Measurements from ENCODE around the gene CLIP3.

CLIP3 gene

DNA sequence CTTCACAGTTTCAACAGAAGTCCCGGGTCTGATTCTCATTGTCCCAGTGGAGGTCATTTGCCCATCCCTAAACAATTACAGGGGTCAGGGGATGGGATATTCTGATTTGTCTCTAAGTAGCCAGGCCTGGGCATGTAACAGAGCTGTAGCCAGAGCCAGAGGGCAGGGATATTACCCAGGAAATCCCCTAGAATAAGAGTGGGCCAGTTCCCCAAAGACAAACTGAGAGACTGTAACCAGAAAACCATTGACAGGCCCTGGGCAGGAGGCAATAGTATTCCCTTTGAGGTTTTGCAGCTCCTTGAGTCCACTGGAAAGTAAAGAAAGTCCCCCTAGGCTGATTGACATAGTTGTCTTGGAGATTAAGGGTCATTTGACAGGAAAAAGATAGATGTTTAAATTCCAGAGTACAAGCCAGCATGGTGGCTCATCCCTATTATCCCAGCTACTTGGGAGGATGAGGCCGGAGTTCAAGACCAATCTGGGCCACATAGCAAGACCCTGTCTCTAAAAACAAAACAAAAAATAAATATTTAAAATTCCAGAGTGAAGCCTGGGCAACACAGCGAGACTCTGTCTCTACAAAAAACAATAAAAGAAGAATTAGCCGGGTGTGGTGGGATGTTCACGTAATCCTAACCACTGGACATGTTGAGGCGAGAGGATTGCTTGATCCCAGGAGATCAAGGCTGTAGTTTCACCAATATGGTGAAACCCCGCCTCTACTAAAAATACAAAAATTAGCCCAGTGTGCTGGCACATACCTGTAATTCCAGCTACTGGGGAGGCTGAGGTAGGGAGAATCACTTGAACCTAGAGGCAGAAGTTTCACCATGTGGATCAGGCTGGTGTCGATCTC lies 39.5 kb downstream of the CLIP3 start:
- Histone ChIP-seq H3K4me3 (no peak overlapping the region), H3K27ac (no peak overlapping the region)
- DNase-seq (ENCODE audit: low spot score): no peak
- TF ChIP-seq, protein P1, sequence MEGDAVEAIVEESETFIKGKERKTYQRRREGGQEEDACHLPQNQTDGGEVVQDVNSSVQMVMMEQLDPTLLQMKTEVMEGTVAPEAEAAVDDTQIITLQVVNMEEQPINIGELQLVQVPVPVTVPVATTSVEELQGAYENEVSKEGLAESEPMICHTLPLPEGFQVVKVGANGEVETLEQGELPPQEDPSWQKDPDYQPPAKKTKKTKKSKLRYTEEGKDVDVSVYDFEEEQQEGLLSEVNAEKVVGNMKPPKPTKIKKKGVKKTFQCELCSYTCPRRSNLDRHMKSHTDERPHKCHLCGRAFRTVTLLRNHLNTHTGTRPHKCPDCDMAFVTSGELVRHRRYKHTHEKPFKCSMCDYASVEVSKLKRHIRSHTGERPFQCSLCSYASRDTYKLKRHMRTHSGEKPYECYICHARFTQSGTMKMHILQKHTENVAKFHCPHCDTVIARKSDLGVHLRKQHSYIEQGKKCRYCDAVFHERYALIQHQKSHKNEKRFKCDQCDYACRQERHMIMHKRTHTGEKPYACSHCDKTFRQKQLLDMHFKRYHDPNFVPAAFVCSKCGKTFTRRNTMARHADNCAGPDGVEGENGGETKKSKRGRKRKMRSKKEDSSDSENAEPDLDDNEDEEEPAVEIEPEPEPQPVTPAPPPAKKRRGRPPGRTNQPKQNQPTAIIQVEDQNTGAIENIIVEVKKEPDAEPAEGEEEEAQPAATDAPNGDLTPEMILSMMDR (IDR thresholded peaks at IDR 0.05): no peak

DNA sequence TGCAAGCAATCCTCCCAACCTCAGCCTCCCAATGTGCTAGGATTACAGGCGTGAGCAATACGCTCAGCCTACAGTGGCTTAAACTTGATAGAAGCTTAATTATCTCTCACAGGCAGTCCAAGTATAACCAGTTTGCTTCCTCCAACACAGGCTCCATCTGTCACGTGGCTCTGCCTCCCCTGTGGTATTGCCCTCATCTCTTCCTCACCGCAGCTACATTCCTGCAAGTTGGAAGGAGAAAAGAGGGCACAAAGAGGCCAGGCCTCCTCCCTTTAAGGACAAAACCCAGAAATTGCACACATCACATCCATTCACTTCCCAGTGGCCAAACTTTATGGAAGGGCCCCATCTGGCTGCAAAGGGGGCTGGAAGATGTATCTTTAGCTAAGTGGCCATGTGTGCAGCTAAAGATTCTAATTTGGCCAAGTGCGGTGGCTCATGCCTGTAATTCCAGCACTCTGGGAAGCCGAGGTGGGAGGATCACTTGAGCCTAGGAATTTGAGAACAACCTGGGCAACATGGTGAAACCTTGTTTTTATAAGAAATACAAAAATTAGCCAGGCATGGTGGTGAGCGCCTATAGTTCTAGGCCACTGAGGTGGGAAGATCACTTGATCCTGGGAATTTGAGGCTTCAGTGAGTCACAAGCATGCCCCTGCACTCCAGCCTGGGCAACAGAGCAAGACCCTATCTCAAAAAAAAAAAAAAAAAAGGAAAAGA lies 40.8 kb downstream of the CLIP3 start:
- no peak for DNase-seq (ENCODE audit: low spot score)
- TF ChIP-seq, protein P1 (IDR thresholded peaks at IDR 0.05): no peak
- Histone ChIP-seq H3K27ac (no peak overlapping the region), H3K4me3 (no peak overlapping the region)

DNA sequence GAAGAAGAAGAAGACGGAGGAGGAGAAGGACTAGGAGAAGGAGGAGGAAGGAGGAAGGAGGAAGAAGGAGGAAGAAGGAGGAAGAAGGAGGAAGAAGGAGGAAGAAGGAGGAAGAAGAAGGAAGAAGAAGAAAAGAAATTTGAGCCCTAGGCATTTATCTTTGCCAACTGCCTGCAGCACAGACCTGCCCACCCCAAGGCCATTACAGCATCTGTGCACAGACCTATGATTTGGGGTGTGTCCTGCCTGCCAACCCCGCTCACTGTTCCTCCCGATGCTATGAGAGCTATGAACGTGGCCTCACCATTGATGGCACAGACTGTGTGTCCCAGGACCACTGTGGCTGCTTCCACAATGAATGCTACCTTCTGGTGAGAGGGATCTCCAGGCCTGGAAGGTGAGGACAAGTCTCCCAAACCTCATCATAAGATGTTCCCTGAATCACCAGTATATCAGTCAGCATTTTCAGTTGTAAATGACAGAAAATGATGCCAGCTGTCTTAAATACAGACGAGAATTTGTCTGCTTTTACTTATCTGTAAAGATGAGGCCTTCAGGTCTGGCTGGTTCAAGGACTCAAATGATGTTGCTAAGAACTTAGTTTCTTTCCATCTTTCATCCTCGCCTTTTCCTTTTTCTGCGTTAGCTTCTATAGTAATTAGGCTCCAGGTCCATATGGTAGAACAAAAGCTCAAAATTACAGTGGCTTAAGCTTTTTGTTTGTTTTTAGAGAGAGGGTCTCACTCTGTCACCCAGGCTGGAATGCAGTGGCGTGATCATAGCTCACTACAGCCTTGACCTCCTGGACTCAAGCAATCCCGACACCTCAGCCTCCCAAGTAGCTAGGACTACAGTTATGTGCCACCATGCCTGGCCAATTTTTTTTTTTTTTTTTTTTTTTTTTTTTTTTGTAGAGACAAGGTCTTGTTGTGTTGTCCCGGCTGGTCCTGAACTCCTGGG lies 41.6 kb downstream of the CLIP3 start:
- no peak for DNase-seq (ENCODE audit: low spot score)
- Histone ChIP-seq H3K4me3 (no peak overlapping the region), H3K27ac (no peak overlapping the region)
- TF ChIP-seq, protein P1 (IDR thresholded peaks at IDR 0.05): no peak

DNA sequence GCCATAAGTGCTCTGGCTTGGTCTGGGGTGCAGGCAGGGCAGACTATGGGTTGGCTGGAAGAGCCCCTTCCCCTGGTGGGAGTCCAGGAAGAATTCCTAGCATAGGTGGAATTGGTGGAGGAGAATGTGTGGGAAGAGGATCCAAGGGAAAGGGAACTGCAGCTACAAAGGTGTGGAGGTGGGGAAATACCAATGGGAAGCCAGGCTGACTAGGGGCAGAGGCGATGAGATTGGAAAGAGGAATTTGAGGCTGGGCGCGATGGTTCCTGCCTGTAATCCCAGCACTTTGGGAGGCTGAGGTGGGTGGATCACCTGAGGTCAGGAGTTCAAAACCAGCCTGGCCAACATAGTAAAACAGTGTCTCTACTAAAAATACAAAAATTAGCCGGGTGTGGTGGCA lies 42.5 kb downstream of the CLIP3 start:
- no peak for DNase-seq (ENCODE audit: low spot score)

DNA sequence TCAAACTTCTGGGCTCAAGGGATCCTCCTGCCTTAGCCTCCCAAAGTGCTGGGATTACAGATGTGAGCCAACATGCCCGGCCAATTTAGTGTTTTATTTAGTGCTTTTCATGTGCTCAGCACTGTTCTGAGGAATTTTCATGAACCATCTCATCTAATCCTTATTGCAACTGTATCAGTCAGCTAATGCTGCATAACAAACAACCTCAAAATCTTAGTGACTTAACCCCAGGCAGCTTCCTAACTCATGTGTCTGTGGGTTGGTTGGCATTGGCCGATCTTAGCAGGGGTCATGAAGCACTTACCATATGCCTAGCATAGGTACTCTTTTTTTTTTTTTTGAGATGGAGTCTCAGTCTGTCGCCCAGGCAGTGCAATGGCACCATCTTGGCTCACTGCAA lies 43.8 kb downstream of the CLIP3 start:
- TF ChIP-seq, protein P1 (IDR thresholded peaks at IDR 0.05): no peak
- Histone ChIP-seq H3K27ac (no peak overlapping the region), H3K4me3 (no peak overlapping the region)
- DNase-seq (ENCODE audit: low spot score): no peak

More for the DNA sequence above, 42.5 kb downstream of the CLIP3 start:
- H3K27ac ChIP-seq: no peak overlapping the region
- H3K4me3 ChIP-seq: no peak overlapping the region
- TF ChIP-seq, protein P1 (IDR thresholded peaks at IDR 0.05): no peak

DNA sequence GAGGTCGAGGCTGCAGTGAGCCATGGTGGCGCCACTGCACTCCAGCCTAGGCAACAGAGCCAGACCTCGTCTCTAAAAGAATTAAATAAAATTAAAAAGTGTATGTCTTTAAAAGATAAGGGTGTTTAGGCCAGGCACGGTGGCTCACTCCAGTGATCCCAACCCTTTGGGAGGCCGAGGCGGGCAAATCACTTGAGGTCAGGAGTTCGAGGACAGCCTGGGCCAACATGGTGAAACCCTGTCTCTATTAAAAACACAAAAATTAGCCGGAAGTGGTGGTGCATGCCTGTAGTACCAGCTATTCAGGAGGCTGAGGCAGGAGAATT lies 45.1 kb downstream of the CLIP3 start:
- TF ChIP-seq, protein P1 (IDR thresholded peaks at IDR 0.05): no peak
- no peak for DNase-seq (ENCODE audit: low spot score)
- Histone ChIP-seq H3K27ac (no peak overlapping the region), H3K4me3 (no peak overlapping the region)
